GM18505 (cell line): Measurements from ENCODE around the gene PSEN1.
"Not testable (repeated sequence)": the region's sequence is repeated elsewhere in the genome, so short reads cannot be mapped to it uniquely, and the experiment has no call there.

ENCODE experiments used
- ATAC-seq: cut with Tn5 transposase; IDR thresholded peaks from one replicate; pipeline ENCODE4 v1.9.1; 2021; ENCODE audit not compliant: unreplicated experiment
- POLR2A ChIP-seq: IDR thresholded peaks from 4 replicates; pipeline ENCODE4 v1.6.1; 2011; ENCODE audit warnings: borderline replicate concordance; ENCODE audit not compliant: insufficient read depth, insufficient read length; ENCODE audit errors: extremely low read depth

The PSEN1 gene

DNA sequence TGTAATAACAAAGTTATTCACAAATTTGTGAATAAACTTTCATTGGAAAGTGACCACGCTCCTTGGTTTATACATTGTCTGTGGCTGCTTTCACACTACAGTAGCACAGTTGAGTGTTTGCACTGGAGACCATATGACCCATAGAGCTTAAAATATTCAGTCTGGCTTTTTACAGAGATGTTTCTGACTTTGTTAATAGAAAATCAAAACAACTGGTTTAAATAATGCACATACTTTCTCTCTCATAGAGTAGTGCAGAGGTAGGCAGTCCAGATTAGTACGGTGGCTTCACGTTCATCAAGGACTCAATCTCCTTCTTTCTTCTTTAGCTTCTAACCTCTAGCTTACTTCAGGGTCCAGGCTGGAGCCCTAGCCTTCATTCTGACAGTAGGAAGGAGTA lies 36.2 kb downstream of the PSEN1 start:
- ATAC-seq = no peak

GRCh38 chr14:73173092-73173735 lies 36.9 kb downstream of the PSEN1 start:
- no peak for ATAC-seq
- no peak for TF ChIP-seq POLR2A

More for the DNA sequence above, 36.2 kb downstream of the PSEN1 start:
- TF ChIP-seq POLR2A = no peak

DNA sequence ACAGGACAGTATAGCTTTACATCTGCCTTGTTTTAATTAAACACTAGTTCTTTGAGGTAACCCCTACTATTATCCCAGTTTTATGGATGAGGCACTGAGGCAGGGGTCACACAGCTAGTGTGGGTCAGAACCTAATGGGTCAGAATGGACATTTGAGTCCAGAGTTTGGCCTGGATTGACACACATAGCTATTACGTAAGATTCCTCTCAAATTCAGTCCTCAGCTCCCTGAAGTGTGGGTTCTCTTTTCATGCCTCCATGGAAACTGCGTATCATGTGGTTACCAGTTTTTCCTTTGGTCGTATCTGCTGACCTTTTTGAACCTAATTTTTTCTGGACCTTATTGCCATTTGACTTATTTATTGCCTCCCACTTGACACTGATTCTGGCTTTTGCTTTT lies 40.4 kb downstream of the PSEN1 start:
- no peak for ATAC-seq
- TF ChIP-seq POLR2A = no peak

- no peak for TF ChIP-seq POLR2A
- no peak for ATAC-seq
Measured at GRCh38 chr14:73180385-73180805, 44.1 kb downstream of the PSEN1 start.

GRCh38 chr14:73180969-73181368 lies 44.7 kb downstream of the PSEN1 start:
- ATAC-seq = not testable (repeated sequence)

GRCh38 chr14:73188501-73188911 lies 52.2 kb downstream of the PSEN1 start:
- no peak for TF ChIP-seq POLR2A

GRCh38 chr14:73189651-73190050 lies 53.3 kb downstream of the PSEN1 start:
- ATAC-seq = no peak
- TF ChIP-seq POLR2A = no peak

More at GRCh38 chr14:73188501-73188911, 52.2 kb downstream of the PSEN1 start:
- no peak for ATAC-seq

- ATAC-seq = no peak
- TF ChIP-seq POLR2A = no peak
Measured at GRCh38 chr14:73191441-73191840, 55.1 kb downstream of the PSEN1 start.

DNA sequence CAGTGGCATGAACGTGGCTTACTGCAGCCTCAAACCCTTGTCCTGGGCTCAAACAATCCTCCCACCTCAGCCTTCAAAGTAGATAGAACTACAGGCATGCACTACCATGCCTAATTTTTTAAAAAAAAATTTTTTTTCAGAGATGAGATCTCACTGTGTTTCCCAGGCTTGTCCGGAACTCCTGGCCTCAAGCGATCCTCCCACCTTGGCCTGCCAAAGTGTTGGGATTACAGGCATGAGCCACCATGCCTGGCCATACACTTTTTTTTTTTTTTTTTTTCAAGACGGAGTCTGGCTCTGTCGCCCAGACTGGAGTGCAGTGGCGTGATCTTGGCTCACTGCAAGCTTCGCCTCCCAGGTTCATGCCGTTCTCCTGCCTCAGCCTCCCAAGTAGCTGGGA lies 58.0 kb downstream of the PSEN1 start:
- ATAC-seq = not testable (repeated sequence)

DNA sequence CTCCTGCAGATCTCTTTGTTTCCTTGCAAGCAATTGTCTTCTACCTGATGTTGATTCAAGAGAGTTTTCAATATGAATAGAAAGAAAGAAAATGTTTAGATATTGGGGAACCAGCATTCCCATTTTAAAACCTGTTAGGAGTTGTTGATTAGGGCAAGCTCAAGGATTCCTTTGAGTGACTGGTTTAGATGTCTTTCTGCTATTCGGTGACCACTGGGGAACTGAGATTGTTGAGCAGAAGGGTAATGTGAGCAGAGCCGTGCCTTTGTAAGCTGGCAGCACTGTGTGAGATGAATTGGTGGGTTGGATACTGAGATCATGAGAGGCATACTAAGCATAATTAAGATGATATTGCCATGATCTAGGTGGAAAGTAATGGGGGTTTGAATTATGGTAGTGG lies 61.9 kb downstream of the PSEN1 start:
- TF ChIP-seq POLR2A = no peak
- ATAC-seq = no peak

GRCh38 chr14:73203527-73203926 lies 67.2 kb downstream of the PSEN1 start:
- no peak for ATAC-seq
- TF ChIP-seq POLR2A = no peak

- no peak for TF ChIP-seq POLR2A
- no peak for ATAC-seq
Measured at GRCh38 chr14:73207615-73208014, 71.3 kb downstream of the PSEN1 start.

- TF ChIP-seq POLR2A = no peak
- ATAC-seq = no peak
Measured at GRCh38 chr14:73208390-73208789, 72.1 kb downstream of the PSEN1 start.

DNA sequence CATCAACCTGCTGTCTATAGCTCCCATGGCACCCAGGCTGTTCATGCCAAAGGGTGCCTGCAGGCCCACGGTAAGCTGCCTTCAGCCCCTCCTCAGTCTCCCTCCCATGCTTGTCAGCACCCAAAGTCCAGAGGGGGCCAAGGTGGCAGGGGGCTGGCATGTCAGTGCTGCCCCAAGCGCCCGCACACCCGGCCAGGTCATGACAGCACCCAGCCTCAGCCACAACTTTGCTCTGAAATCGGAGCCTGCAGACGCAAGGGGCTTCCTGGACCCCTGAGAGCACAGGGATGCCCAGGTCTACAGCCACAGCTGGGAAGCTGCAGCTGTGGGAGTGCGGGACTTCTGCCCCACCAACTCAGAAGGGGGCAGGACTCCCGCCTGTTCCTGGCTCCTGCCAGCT lies 72.5 kb downstream of the PSEN1 start:
- no peak for ATAC-seq

DNA sequence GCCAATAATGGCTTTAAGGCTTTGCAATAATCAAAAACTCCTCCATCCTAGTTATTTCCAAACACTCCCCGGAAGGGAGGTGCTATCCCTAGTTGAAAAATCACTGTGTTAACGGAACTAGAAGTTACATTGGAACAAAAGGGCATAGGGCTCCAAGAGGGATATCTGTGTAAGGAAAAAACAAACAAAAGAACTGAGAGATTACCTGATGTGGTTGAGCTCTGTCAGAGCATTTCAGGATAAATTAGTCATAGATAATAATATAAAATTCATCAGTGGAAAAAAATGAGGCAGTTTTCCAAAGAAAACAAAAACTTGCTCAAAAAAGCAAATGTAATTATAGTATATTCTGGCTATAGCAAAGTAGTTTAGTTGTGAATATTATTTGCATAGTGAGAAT lies 73.6 kb downstream of the PSEN1 start:
- no peak for TF ChIP-seq POLR2A
- no peak for ATAC-seq

More for the DNA sequence above, 72.5 kb downstream of the PSEN1 start:
- TF ChIP-seq POLR2A = no peak

- ATAC-seq = no peak
- TF ChIP-seq POLR2A = no peak
Measured at GRCh38 chr14:73211251-73212040, 75.1 kb downstream of the PSEN1 start.
